RPMI8226 (cell line): Measurements from ENCODE around the gene FBXO7.

Experiments used
- DNase-seq: peaks from one replicate; pipeline ENCODE4 v3.0.0-alpha.2; 2015

The FBXO7 gene

DNA sequence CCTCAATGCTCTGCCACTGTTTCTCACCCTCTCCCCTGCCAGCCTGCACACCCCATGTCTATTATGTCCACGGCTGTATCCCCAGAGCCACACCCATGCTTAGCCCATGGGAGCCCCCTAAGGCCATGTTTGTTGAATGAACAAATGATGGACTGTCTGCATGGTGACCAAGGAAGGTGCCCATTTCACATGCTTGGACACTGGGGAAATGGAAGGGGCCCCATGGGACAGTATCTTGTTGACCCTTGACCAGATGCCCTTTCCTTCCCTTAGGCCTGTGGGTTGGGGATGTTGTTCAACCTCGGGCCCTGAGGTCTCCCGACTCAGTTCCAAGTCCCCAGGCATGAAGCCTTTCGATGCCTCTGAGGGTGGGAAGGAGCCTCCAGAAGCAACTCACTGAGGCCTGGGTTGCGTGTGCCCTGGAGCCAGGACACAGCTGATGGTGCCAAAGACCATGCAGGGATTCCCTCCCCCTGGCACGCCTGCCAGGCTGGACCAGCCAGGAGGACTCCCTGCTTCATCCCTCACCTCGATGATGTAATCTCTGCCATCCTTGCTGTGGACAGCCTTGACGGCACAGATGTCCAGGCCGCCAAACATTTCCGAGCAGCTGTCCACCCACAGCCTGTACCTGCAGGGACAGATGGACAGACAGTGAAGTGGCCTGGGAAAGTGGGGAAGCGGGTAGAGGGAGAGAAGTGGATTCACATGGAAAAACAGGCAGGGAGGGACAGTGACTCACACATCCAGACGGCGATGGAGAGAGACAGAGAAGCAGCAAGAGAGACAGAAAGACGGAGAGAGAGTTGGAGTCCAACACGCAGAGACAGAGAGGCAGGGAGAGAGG lies 58.9 kb downstream of the FBXO7 start:
- DNase-seq, result no peak

DNA sequence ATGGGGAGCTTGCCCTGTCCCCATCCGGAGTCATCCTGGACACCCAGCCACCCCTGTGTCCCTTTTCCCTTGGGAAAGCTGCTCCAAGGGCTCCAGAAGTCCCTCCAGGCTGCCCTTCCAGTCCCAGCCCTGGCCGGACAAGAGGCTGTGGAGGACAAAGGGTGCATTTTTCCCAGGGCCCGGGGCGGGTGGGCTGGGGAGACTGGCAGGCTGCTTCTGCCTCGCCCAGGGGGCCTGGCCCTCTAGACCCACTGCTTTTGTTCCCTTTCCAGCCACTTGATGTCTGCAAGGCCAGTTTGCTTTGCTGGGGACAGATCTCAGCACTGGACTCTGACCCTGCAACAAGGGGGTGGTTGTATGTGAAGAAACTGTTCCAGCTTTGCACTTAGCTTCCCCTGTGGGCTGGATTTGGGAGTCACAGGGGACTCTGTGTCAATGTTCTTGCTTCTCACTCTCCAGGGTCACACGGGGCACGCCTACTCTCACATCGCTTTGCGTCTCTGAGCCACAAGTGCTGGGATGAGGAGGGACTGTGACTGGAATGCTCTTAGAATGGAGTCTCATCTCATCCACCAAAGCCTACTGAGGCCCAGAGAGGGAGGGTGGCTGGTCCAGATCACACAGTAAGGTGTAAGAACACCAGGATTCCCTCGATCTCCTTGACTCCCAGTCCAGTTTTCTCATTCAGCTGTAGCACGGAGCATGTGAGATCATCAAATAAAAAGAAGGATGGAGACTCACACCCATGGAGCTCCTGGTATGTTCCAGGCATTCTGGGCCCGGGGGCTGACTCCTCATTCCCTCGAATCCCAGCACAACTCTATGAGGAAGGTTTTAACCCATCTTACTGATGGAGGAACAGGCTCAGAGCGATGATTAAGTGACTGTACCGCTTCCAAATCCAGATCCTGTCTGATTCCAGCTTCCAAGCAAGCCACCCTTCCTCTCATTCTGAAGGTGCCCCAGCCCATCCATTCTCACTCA lies 59.9 kb downstream of the FBXO7 start:
- DNase-seq, result no peak

GRCh38 chr22:32535531-32536190 lies 61.0 kb downstream of the FBXO7 start:
- DNase-seq, result no peak

- peak; percentile 15 for DNase-seq
These were observed 61.7 kb downstream of the FBXO7 start for GRCh38 chr22:32536352-32536751.

DNA sequence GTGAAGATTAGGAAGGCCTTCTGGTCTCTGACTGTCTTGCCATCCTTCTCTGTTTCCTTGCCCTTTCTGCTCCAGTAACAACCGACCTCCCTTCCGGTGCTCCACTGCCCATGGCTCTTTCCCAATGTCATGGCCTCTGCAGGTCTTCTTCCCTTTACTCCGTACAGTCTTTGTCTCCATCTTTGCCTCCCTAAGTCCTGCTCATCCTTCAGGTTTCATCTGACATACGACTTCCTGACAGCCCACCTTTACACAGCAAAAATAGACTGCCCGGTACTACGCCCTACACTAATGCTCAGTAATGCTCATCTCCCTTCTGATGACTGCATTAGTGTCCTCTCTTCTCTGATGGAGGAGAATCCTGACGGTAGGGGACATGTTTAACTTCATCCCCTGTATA lies 63.9 kb downstream of the FBXO7 start:
- DNase-seq, result no peak

DNA sequence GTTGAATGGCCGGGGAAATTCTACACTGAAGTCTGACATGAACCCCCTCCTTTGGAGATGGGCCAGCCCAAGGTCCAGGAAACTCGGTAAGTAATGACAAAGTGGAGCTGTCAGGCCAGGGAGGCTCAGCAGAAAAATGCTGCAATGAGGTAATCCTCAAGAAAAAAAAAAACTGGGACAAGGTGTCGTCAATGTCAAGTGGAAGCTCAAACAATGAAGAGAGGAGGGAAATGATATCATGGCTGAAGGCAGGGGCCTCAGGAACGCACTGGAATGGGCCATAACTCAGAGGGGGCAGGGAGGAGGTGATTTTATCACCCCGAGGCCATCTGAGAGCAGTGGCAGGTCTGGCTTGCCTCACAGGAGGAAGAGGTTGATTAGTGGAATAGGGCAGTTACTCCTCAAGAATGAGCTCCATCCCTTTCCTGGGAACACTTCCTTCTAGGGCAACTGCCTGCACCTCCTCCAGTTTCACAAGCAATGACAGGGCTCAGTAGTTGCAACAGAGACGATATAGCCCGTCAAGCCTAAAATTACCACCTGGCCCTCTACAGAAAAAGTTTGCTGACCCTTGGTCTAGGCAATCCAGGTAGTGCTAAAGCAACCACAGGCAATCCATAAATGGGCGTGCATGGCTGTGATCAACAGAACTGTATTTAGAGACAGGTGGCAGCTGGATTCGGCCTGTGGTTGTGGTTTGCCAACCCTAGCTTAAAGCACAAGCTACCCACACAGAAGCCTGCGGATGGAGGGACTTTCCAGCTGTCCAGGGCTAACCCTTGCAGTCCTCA lies 65.2 kb downstream of the FBXO7 start:
- DNase-seq, result peak; percentile 40

DNA sequence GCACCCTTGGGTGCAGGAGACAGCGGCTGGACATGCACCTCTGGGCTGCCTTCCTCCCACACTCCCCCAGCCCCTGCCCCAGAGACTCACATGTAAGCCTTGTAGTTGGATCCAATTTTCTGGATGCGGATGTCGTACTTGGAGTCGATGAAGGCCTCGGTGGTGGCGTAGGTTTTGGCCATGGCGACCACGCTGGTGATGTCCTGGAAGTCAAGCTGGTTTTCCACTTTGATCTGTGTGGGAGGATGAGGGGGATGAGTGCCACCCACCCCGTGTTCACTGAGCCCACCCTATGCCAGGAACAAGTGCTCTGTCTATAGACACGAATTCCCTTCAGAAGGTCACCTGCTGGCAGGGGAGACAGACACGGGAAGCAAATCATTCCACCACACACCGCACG lies 66.9 kb downstream of the FBXO7 start:
- no peak for DNase-seq

DNA sequence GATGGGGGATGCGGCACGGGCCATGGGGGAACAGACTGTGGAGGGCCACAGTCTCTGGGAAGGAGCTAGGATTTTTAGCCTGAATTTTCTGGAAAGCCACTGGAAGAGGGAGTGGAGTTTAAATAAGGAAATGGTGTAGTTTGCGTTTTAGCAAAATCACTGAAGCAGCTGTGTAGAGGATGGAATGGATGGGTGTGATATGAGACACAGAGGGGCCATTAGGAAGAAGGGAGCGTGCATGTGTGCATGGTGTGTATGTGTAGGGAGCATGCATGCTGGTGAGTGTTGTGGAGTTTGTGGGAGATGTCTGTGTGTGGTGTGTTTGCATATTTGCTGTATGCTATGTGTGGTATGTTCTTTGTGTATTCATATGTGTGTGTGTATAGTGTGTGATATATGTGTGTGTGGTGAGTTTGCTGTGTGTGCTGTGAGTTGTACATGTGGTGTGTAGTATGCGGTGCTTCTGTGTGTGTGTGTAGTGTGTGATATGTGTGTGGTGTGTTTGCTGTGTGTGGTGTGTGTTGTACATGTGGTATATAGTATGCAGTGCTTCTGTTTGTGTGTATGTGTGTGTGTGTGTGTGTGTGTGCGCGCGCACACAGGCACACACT lies 67.6 kb downstream of the FBXO7 start:
- no peak for DNase-seq

GRCh38 chr22:32542677-32543357 lies 68.2 kb downstream of the FBXO7 start:
- DNase-seq, result no peak

- no peak for DNase-seq
These were observed 70.4 kb downstream of the FBXO7 start for GRCh38 chr22:32544953-32545558.

GRCh38 chr22:32545801-32546200 lies 71.2 kb downstream of the FBXO7 start:
- DNase-seq, result no peak

- DNase-seq, result no peak
These were observed 71.9 kb downstream of the FBXO7 start for GRCh38 chr22:32546496-32546895.

DNA sequence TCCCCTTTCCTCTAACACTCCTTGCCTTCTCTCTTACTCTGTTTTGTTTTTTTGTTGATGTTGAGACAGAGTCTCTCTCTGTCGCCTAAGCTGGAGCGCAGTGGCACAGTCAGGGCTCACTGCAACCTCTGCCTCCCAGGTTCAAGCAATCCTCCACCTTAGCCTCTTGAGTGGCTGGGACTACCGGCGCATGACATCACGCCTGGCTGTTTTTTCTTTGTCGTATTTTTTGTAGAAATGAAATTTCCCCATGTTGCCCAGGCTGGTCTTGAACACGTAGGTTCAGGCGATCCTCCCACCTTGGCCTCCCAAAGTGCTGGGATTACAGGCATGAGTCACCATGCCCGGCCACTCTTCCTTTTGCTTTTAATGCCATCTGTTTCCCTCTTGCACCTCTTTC lies 72.3 kb downstream of the FBXO7 start:
- no peak for DNase-seq

GRCh38 chr22:32548039-32548438 lies 73.4 kb downstream of the FBXO7 start:
- DNase-seq, result no peak
